HCT116 (cell line): ENCODE data around the gene OR4K5. TPM values are rescaled to one million over a fixed set of nuclear protein-coding genes. Genes with fewer than 3 reads are reported as not detected.

ENCODE experiments used
- ATAC-seq: fragments of 200-7000 bp; cut with Tn5 transposase; 2 replicates; pipeline ENCODE4 v1.9.1; 2020; ENCODE audit warnings: mild to moderate bottlenecking, moderate library complexity
- Bru-seq: library from RNA; stranded (reverse); fragments of 400-500 nt; gene quantifications from one replicate; lab custom pipeline; 2021; lab: Mats Ljungman, UMichigan
- BruChase-seq, 2 experiments: library from RNA; stranded (reverse); fragments of 400-500 nt; gene quantifications; one replicate each; lab custom pipeline; 2021; lab: Mats Ljungman, UMichigan
- BruUV-seq: library from RNA; stranded (reverse); fragments of 400-500 nt; replicated peaks from 2 replicates; lab custom pipeline; 2021; lab: Mats Ljungman, UMichigan
- CTCF ChIA-PET: fragments of 300-600 bp; sonication (Branson Sonifier 250); formaldehyde crosslinking; loops from one replicate; lab custom pipeline; 2021; ENCODE audit warnings: antibody characterized with exemption; lab: Charles Lee
- POLR2A ChIA-PET: fragments of 300-600, 350-600 bp; sonication (Branson Sonifier 250); formaldehyde crosslinking; loops from one replicate; lab custom pipeline; 2021; ENCODE audit warnings: antibody characterized with exemption; lab: Charles Lee
- RAD21 ChIA-PET, 2 experiments: fragments of 300-600 bp; sonication (Branson Sonifier 250); formaldehyde crosslinking; loops; one replicate each; lab custom pipeline; 2023; ENCODE audit warnings: low total read pairs in 2 of 2; ENCODE audit not compliant: uncharacterized antibody in 2 of 2, unreplicated experiment in 2 of 2, low non-redundant PET in 1 of 2; lab: Charles Lee
- DNase-seq: peaks from one replicate; pipeline ENCODE4 v3.0.0-alpha.2; 2010; ENCODE audit warnings: low read depth, low spot score
- H2AFZ ChIP-seq: fragments of 200-600 bp; shearing (Covaris generic), sonication (generic); 2 replicates; pipeline ENCODE4 v1.6.1; 2017; ENCODE audit warnings: low read depth, mixed run types, mixed read lengths, antibody characterized with exemption, low read length; ENCODE audit not compliant: poor library complexity, severe bottlenecking
- H3K27ac ChIP-seq: 2 replicates; pipeline ENCODE4 v1.5.1; 2012; ENCODE audit warnings: low read depth, low read length
- H3K27me3 ChIP-seq: fragments of 200-600 bp; sonication (generic); 2 replicates; pipeline ENCODE4 v1.6.1; 2016; ENCODE audit warnings: mixed run types, low read length, mixed read lengths; ENCODE audit not compliant: insufficient read depth
- H3K36me3 ChIP-seq, 2 experiments: fragments of 200-500 bp in 1 of 2; fragments of 200-600 bp in 1 of 2; sonication (Bioruptor generic) in 1 of 2; sonication (generic) in 1 of 2; 2 replicates each; pipeline versions ENCODE4 v1.5.1 to v1.6.1; 2014 to 2016; ENCODE audit warnings: low read length in 2 of 2, inconsistent platforms in 1 of 2, mixed read lengths in 1 of 2, mixed run types in 1 of 2; ENCODE audit not compliant: insufficient read depth in 2 of 2, control insufficient read depth in 1 of 2
- H3K4me1 ChIP-seq, 2 experiments: fragments of 200-600 bp in 1 of 2; sonication (generic) in 1 of 2; 2 replicates each; pipeline versions ENCODE4 v1.5.1 to v1.6.1; 2012 to 2017; ENCODE audit warnings: low read length in 2 of 2, inconsistent platforms in 1 of 2, mild to moderate bottlenecking in 1 of 2, mixed read lengths in 1 of 2, mixed run types in 1 of 2, moderate library complexity in 1 of 2; ENCODE audit not compliant: insufficient read depth in 2 of 2, control insufficient read depth in 1 of 2
- H3K4me2 ChIP-seq: fragments of 200-600 bp; sonication (generic); 2 replicates; pipeline ENCODE4 v1.6.1; 2017; ENCODE audit warnings: mixed run types, low read length, mixed read lengths
- H3K4me3 ChIP-seq, 2 experiments: fragments of 200-600 bp in 1 of 2; sonication (generic) in 1 of 2; replicated peaks in 1 of 2; 2 replicates each; pipeline ENCODE4 v1.5.1; 2011 to 2016; ENCODE audit warnings: low read length in 2 of 2, control low read depth in 1 of 2, low read depth in 1 of 2, mild to moderate bottlenecking in 1 of 2, mixed read lengths in 1 of 2, mixed run types in 1 of 2
- H3K79me2 ChIP-seq: fragments of 200-600 bp; sonication (generic); 2 replicates; pipeline ENCODE4 v1.6.1; 2017; ENCODE audit warnings: mild to moderate bottlenecking, mixed run types, low read length, moderate library complexity, mixed read lengths; ENCODE audit not compliant: insufficient read depth
- H3K9ac ChIP-seq: fragments of 200-600 bp; sonication (generic); 2 replicates; pipeline ENCODE4 v1.6.1; 2016; ENCODE audit warnings: low read length, mixed read lengths
- H3K9me2 ChIP-seq: fragments of 200-600 bp; sonication (generic), shearing (Covaris generic); 2 replicates; pipeline ENCODE4 v1.6.1; 2017; ENCODE audit warnings: mixed run types, mild to moderate bottlenecking, moderate library complexity; ENCODE audit not compliant: insufficient read depth
- H3K9me3 ChIP-seq, 2 experiments: fragments of 200-500 bp in 1 of 2; fragments of 200-600 bp in 1 of 2; sonication (Bioruptor generic) in 1 of 2; sonication (generic) in 1 of 2; 2 replicates each; pipeline ENCODE4 v1.6.1; 2014 to 2017; ENCODE audit warnings: low read length in 2 of 2, mixed read lengths in 2 of 2, inconsistent platforms in 1 of 2, low read depth in 1 of 2, mild to moderate bottlenecking in 1 of 2, mixed run types in 1 of 2, moderate library complexity in 1 of 2; ENCODE audit not compliant: control insufficient read depth in 1 of 2, insufficient read depth in 1 of 2
- H4K20me1 ChIP-seq: fragments of 200-600 bp; sonication (generic), shearing (Covaris generic); 2 replicates; pipeline ENCODE4 v1.6.1; 2017; ENCODE audit warnings: mixed run types, mild to moderate bottlenecking, moderate library complexity; ENCODE audit not compliant: insufficient read depth
- CBX3 ChIP-seq: IDR thresholded peaks from 2 replicates; pipeline ENCODE4 v1.6.1; 2012; ENCODE audit warnings: low read depth
- CEBPB ChIP-seq: IDR thresholded peaks from 2 replicates; pipeline ENCODE4 v1.6.1; 2012; ENCODE audit warnings: low read depth
- EZH2 ChIP-seq: fragments of 200-600 bp; sonication (generic); IDR thresholded peaks from 2 replicates; pipeline ENCODE4 v1.6.1; 2017; ENCODE audit warnings: antibody characterized with exemption, mixed run types
- EZH2phosphoT487 ChIP-seq: fragments of 200-600 bp; IDR thresholded peaks from 2 replicates; pipeline ENCODE4 v1.6.1; 2018; ENCODE audit warnings: antibody characterized with exemption, borderline replicate concordance
- JUND ChIP-seq: IDR thresholded peaks from 2 replicates; pipeline ENCODE4 v1.6.1; 2012
- POLR2A ChIP-seq: IDR thresholded peaks from 2 replicates; pipeline ENCODE4 v1.7.0; 2011; ENCODE audit warnings: borderline replicate concordance; ENCODE audit not compliant: insufficient read depth, insufficient read length; ENCODE audit errors: extremely low read depth
- SP1 ChIP-seq: IDR thresholded peaks from 2 replicates; pipeline ENCODE4 v1.6.1; 2012; ENCODE audit warnings: low read depth
- TCF7L2 ChIP-seq: IDR thresholded peaks from 2 replicates; pipeline ENCODE4 v1.7.0; 2011; ENCODE audit warnings: borderline replicate concordance, inconsistent platforms; ENCODE audit not compliant: insufficient read depth, insufficient read length; ENCODE audit errors: extremely low read depth
- ZFX ChIP-seq: fragments of 450-650 bp; IDR thresholded peaks from 2 replicates; pipeline ENCODE4 v1.6.1; 2017
- ZNF274 ChIP-seq: fragments of 200-500 bp; sonication (Bioruptor generic); IDR thresholded peaks from 2 replicates; pipeline ENCODE4 v1.6.1; 2014; ENCODE audit warnings: mild to moderate bottlenecking, low read depth, low read length, inconsistent platforms
- intact Hi-C: fragments of 100-400 bp; cut with micrococcal nuclease; formaldehyde crosslinking; loops from 2 replicates; pipeline ENCODE4 v1.10.0; 2022
- long read RNA-seq: library from polyadenylated mRNA; unstranded; transcript quantifications from one replicate; pipeline ENCODE4 v2.0.0, GENCODE V29; 2021; ENCODE audit not compliant: unreplicated experiment
- polyA plus RNA-seq: library from polyadenylated mRNA; unstranded; fragments of >200 nt; gene quantifications from 2 replicates; pipeline ENCODE4 v1.2.1, GENCODE V29; 2012; ENCODE audit warnings: missing spikeins
- total RNA-seq: library from RNA; stranded (reverse); gene quantifications from one replicate; pipeline ENCODE4 v1.2.1, GENCODE V29; 2021; ENCODE audit not compliant: unreplicated experiment
- TF ChIP-seq, protein P1 (sequence below): IDR thresholded peaks from 2 replicates; pipeline ENCODE4 v1.6.1; 2012
- TF ChIP-seq, protein P2 (sequence below): IDR thresholded peaks from 2 replicates; pipeline ENCODE4 v1.6.1; 2012; ENCODE audit warnings: low read depth

Gene OR4K5, protein sequence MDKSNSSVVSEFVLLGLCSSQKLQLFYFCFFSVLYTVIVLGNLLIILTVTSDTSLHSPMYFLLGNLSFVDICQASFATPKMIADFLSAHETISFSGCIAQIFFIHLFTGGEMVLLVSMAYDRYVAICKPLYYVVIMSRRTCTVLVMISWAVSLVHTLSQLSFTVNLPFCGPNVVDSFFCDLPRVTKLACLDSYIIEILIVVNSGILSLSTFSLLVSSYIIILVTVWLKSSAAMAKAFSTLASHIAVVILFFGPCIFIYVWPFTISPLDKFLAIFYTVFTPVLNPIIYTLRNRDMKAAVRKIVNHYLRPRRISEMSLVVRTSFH
- total RNA-seq (not detected), Bru-seq, nascent RNA (not detected), BruChase-seq, experiment 1, labeled RNA remaining after a 6-hour chase (not detected), BruChase-seq, experiment 2, labeled RNA remaining after a 2-hour chase (not detected)
- polyA plus RNA-seq: not detected in 2 replicates
- long read RNA-seq: 0 reads

DNA sequence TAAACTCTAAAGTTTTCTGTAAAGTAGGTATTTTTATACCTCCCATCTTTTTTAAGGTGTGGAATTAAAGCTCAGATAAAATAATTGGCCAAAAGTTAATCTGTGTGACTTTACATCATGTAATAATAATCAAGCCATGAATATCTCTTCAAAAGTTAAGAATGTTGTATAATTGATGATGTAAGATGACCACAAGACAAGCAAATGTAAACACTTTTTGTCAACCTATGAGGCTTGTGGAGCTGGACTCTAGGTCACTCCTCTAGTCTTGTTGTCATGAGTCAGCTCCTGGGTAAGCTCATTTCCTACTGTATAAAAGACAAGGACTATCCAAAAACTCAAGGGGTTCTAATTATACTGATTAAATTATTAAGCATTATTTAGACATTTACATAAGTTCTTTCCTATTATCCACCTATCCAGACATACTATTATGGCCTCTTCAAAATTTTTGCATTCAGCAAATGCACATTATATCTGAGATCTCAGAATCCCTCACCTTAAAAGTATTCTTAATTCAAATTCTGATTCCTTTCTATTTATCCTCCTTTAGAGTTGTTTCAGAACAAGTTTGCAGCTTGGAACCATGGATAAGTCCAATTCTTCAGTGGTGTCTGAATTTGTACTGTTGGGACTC, at the start of gene OR4K5:
Gene OR4K5, plus strand, starts transcription at position 587 of the 637 bp plus-strand sequence. Its CDS starts 0 bp downstream, at position 587.
- DNase-seq: no peak

More for the DNA sequence above, at the start of gene OR4K5:
- ChIA-PET POLR2A (no interaction called here), CTCF (no interaction called here), RAD21 (no interaction called here)
- TF ChIP-seq, protein P1, sequence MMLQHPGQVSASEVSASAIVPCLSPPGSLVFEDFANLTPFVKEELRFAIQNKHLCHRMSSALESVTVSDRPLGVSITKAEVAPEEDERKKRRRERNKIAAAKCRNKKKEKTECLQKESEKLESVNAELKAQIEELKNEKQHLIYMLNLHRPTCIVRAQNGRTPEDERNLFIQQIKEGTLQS: no peak
- no peak for TF ChIP-seq POLR2A
- TF ChIP-seq ZFX: no peak
- no peak for TF ChIP-seq EZH2
- no peak for TF ChIP-seq SP1
- no peak for TF ChIP-seq CBX3
- TF ChIP-seq, protein P2, sequence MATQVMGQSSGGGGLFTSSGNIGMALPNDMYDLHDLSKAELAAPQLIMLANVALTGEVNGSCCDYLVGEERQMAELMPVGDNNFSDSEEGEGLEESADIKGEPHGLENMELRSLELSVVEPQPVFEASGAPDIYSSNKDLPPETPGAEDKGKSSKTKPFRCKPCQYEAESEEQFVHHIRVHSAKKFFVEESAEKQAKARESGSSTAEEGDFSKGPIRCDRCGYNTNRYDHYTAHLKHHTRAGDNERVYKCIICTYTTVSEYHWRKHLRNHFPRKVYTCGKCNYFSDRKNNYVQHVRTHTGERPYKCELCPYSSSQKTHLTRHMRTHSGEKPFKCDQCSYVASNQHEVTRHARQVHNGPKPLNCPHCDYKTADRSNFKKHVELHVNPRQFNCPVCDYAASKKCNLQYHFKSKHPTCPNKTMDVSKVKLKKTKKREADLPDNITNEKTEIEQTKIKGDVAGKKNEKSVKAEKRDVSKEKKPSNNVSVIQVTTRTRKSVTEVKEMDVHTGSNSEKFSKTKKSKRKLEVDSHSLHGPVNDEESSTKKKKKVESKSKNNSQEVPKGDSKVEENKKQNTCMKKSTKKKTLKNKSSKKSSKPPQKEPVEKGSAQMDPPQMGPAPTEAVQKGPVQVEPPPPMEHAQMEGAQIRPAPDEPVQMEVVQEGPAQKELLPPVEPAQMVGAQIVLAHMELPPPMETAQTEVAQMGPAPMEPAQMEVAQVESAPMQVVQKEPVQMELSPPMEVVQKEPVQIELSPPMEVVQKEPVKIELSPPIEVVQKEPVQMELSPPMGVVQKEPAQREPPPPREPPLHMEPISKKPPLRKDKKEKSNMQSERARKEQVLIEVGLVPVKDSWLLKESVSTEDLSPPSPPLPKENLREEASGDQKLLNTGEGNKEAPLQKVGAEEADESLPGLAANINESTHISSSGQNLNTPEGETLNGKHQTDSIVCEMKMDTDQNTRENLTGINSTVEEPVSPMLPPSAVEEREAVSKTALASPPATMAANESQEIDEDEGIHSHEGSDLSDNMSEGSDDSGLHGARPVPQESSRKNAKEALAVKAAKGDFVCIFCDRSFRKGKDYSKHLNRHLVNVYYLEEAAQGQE: no peak
- TF ChIP-seq ZNF274: no peak
- TF ChIP-seq JUND: no peak
- TF ChIP-seq EZH2phosphoT487: no peak
- TF ChIP-seq CEBPB: no peak
- no peak for TF ChIP-seq TCF7L2
- no TSS peak for BruUV-seq
- H3K4me2 ChIP-seq: no peak within 1 kb of the TSS
- no peak within 1 kb of the TSS for H2AFZ ChIP-seq
- no peak for ATAC-seq
- intact Hi-C loops: no loop called here
- no peaks in the 10 kb centered on the region for H4K20me1 ChIP-seq
- no peak within 1 kb of the TSS for H3K9ac ChIP-seq
- no peaks in the 10 kb centered on the region for H3K9me2 ChIP-seq
- H3K4me1 ChIP-seq: no peaks in the 10 kb centered on the region
- no peak within 1 kb of the TSS for H3K27ac ChIP-seq
- H3K27me3 ChIP-seq: no peaks in the 10 kb centered on the region
- no peak within 1 kb of the TSS for H3K4me3 ChIP-seq
- H3K9me3 ChIP-seq: peaks cover 29 to 45% of the 10 kb centered on the region in 2 experiments; a peak in 3 of 4 replicates
- H3K36me3 ChIP-seq: no peaks in the 10 kb centered on the region
- H3K79me2 ChIP-seq: no peaks in the 10 kb centered on the region
